Putamen (tissue), 1 donor: ENCODE data around the gene LRRN2.
A peak's percentile ranks its signal among the peaks of the same experiment; 100 is the strongest.

Experiments used
- DNase-seq: peaks from one replicate; pipeline ENCODE4 v3.0.0-alpha.2; 2016; ENCODE audit warnings: low spot score

LRRN2 gene

GRCh38 chr1:204712708-204713430 lies 27.3 kb upstream of the LRRN2 start:
- DNase-seq = no peak

GRCh38 chr1:204711947-204712701 lies 26.6 kb upstream of the LRRN2 start:
- peak; percentile 70 for DNase-seq

GRCh38 chr1:204711103-204711946 lies 25.8 kb upstream of the LRRN2 start:
- no peak for DNase-seq

- DNase-seq = no peak
Measured at GRCh38 chr1:204709960-204710912, 24.7 kb upstream of the LRRN2 start.

- no peak for DNase-seq
Measured at GRCh38 chr1:204709021-204709420, 23.5 kb upstream of the LRRN2 start.

- no peak for DNase-seq
Measured at GRCh38 chr1:204706838-204707509, 21.4 kb upstream of the LRRN2 start.

- no peak for DNase-seq
Measured at GRCh38 chr1:204705888-204706837, 20.6 kb upstream of the LRRN2 start.

- no peak for DNase-seq
Measured at GRCh38 chr1:204705493-204705811, 19.9 kb upstream of the LRRN2 start.

GRCh38 chr1:204704794-204705492 lies 19.4 kb upstream of the LRRN2 start:
- DNase-seq = no peak

GRCh38 chr1:204703826-204704612 lies 18.5 kb upstream of the LRRN2 start:
- no peak for DNase-seq

GRCh38 chr1:204703268-204703664 lies 17.7 kb upstream of the LRRN2 start:
- no peak for DNase-seq

- DNase-seq = no peak
Measured at GRCh38 chr1:204702552-204703267, 17.2 kb upstream of the LRRN2 start.

- no peak for DNase-seq
Measured at GRCh38 chr1:204701229-204701628, 15.7 kb upstream of the LRRN2 start.

- no peak for DNase-seq
Measured at GRCh38 chr1:204697893-204698292, 12.4 kb upstream of the LRRN2 start.

GRCh38 chr1:204696606-204697005 lies 11.1 kb upstream of the LRRN2 start:
- DNase-seq = no peak

- no peak for DNase-seq
Measured at GRCh38 chr1:204695692-204696091, 10.2 kb upstream of the LRRN2 start.

GRCh38 chr1:204694145-204694544 lies 8.6 kb upstream of the LRRN2 start:
- no peak for DNase-seq

GRCh38 chr1:204692841-204693356 lies 7.4 kb upstream of the LRRN2 start:
- DNase-seq = no peak
